Fibroblast of lung (primary cell): ENCODE data around the gene OXTR.

Experiments
- EZH2 ChIP-seq: IDR thresholded peaks from 2 replicates; pipeline ENCODE4 v1.5.1; 2012; ENCODE audit warnings: low read length, control low read depth, mild to moderate bottlenecking; ENCODE audit errors: missing control alignments
- TF ChIP-seq, protein P1 (sequence below), 2 donors: IDR thresholded peaks in 1 of 2; conservative IDR thresholded peaks in 1 of 2; 1 replicate in 1 of 2; 2 replicates in 1 of 2; pipeline ENCODE4 v1.5.1; 2011 to 2012; ENCODE audit warnings: low read length in 2 of 2, control low read depth in 1 of 2, inconsistent platforms in 1 of 2, low read depth in 1 of 2, mild to moderate bottlenecking in 1 of 2

DNA sequence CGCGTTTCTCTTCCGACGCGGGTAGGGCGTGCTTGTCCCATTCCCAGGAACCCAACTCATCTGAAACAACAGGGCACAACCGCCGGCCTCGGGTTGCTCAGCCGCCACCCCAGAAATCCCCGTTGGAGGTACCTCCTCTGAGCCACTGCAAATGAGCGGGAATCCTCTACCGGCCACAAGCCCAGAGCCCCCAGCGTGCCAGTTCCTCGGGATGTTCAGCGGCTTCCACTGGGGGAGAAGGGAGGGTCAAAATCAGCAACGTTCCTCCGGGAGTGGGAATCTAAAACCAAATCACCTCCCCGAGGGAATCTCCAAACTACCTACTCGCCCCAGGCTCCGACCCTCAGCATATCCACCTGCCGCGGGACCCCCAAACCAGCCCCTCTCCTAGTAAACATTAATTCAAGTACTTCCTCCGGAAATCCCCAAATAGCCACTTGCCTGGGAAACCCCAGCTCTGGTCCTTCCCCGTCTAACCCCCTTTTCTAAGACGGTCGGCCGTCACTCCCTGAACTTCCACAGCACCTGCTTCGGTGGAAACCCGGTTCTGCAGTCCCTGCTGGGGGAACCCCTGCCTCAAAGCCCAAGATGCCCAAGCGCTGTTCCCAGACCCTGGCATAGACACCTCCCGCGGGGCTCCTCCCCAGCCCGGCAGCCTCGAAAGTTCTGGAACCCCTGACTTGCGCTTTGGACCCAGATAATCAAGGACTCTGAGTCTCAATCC lies 887 bp downstream of the OXTR start:
- TF ChIP-seq, protein P1, sequence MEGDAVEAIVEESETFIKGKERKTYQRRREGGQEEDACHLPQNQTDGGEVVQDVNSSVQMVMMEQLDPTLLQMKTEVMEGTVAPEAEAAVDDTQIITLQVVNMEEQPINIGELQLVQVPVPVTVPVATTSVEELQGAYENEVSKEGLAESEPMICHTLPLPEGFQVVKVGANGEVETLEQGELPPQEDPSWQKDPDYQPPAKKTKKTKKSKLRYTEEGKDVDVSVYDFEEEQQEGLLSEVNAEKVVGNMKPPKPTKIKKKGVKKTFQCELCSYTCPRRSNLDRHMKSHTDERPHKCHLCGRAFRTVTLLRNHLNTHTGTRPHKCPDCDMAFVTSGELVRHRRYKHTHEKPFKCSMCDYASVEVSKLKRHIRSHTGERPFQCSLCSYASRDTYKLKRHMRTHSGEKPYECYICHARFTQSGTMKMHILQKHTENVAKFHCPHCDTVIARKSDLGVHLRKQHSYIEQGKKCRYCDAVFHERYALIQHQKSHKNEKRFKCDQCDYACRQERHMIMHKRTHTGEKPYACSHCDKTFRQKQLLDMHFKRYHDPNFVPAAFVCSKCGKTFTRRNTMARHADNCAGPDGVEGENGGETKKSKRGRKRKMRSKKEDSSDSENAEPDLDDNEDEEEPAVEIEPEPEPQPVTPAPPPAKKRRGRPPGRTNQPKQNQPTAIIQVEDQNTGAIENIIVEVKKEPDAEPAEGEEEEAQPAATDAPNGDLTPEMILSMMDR (conservative IDR thresholded peaks at IDR 0.05 in 1 of 2, IDR thresholded peaks at IDR 0.05 in 1 of 2; ENCODE audit: low read depth in 1 of 2, low read length in 2 of 2) = no peak
- no peak for TF ChIP-seq EZH2
